Left hindlimb (tissue), 1 donor: ENCODE results near the gene OPRL1.

Experiments
- DNase-seq: peaks from one replicate; pipeline ENCODE4 v3.0.0-alpha.2; 2018

Gene OPRL1

GRCh38 chr20:64080013-64080812, at the start of gene OPRL1:
OPRL1 (plus strand) TSS chr20:64080082; CDS start chr20:64092721, 12,639 bp downstream.
- DNase-seq: peak; percentile 36

DNA sequence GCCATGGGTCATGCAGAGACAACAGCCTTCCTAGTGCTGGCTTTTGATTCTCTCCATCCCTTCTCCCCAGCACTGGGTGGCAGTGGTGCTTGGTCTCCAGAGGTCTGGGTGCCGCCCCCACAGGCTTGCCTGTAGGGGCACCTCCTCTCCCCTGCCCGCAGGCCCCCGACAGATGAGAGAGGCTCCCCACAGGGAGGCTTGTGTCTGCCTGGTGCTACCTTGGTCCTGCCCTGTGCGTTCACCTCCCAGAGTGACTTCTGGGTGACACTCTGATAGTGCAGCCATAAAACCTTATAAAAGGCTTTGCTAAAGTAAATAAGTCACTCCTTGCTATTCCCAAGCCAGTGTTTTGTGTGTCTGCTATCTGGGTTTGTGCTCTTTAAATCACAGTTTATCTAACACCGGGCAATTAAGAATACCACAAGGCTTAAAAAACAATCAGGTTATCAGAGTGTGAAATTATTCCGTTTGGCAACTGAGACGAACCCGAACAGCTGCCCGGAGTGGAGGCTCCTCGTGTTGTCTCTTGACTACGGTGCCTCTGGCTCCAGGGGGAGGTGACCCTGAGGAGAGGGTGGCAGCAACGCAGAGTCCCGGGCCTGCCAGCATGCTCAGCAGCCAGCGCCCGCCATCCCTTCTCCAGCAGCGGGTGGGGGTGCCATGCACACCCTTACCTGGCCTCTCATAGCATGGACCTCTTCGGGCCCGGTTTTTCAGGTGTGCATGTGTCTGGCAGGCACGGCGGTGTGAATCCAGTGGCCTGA, 49.3 kb upstream of the OPRL1 start:
- DNase-seq: no peak

DNA sequence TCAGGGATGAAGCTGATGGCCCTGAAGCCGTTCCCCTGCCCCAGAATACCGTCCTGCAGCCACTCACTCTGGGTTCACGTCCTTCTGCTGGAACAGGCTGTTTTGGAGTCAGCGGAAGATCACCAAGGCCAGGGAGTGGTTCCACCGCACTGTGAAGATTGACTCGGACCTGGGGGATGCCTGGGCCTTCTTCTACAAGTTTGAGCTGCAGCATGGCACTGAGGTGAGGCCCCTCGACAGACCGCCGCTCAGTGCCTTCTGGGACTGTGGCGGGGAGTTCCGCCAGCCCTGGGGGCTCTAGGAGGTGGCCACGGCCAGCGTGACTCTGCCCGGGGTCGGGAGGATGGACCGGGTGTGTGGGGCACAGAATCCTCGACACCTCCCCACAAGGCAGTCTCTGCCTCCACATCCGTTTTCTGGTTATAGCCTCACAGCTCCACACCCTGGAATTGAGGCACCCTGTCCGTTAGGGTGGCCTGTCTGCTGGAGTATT, 48.0 kb upstream of the OPRL1 start:
- no peak for DNase-seq

GRCh38 chr20:64032706-64033624, 46.9 kb upstream of the OPRL1 start:
- DNase-seq: no peak

DNA sequence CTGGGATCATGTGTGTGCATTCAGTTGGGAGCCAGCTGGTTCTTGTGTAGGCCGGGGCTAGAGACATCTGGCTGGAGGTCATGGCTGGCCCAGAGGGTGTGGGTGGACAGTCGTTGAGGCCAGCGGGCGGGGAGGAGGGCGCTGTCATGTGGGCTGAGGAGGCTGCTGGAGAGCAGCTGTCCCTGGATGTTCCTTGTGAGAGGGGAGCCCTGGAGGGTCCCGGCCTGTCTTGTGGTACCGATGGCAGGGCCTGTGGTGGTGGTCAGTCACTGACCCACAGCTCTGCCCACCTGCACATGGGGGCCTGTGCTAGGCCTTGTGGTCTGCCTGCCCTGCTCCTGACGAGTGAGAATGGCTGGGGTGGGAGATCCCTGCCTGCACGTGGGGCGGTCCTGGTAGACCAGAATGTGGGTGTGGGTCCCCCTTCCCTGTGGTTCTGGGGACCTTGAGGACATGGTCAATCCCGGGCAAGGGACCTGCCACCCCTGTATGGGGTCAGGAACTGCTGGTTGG, 45.8 kb upstream of the OPRL1 start:
- no peak for DNase-seq

DNA sequence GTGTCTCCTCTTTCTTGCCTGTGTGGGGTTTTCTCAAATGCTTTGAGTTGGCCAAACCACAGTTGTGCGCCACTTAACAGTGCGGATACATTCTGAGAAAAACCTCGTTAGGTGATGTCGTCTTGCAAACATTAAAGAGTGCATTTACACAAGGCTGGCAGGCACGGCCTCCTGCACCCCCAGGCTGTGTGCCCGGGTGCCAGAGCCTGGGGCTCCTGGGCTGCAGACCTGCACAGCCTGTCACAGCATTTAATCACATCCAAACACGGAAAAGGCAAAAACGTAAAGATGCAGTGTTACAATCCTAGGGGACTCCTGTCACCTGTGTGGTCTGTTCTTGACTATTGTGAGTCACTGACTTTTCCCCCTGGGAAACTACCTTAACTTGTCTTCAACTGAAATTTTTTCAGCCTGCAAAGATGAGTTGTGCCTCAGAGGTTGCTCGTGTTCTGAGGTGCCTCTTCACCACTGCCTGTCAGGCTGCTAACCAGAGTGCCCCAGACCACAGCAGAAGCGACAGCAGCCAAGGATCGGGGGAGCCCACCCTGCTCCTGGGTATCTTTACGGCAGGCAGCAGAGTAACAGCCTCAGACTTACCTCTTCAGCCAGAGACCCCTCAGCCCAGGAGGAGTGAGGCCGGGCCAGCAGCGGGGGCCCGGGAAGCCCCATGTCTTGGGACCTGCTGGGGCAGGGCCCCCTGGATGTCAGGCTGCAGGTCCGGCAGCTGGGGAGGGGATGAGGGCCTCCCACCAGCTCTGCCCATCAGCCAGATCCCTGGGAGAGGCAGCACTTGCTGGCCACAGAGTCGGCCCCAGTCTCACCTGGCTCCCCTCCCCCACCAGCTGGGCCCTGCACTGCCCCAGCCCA, 44.6 kb upstream of the OPRL1 start:
- no peak for DNase-seq

DNA sequence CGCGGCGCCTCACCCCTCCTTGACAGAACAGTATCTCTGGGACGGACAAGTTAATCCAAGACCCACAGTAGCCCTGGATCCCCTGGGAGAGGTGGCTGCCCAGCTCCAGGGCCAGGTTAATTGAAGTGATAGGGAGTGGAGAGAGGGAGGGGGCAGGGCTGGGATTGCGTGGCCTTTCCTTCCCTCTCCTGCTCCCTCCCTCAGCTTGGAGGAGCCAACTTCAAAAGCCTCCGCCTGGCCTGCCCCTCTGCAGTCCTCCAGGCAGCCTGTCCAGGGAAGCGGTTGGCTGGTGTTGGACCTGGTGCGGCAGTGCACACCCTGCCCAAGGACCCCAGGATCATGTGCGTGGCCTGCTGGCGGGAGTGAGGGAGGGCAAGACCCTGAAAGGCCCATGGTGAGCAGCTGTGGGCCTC, 43.9 kb upstream of the OPRL1 start, which contains the start of gene C20orf204:
Gene C20orf204 (plus strand): TSS at position 250 of the 413 bp plus-strand sequence. CDS start 142 bp downstream, at position 392.
- peak; percentile 32 for DNase-seq

- no peak for DNase-seq
These were observed 43.3 kb upstream of the OPRL1 start for GRCh38 chr20:64036346-64037198.

GRCh38 chr20:64037199-64037497, 42.7 kb upstream of the OPRL1 start:
- no peak for DNase-seq

DNA sequence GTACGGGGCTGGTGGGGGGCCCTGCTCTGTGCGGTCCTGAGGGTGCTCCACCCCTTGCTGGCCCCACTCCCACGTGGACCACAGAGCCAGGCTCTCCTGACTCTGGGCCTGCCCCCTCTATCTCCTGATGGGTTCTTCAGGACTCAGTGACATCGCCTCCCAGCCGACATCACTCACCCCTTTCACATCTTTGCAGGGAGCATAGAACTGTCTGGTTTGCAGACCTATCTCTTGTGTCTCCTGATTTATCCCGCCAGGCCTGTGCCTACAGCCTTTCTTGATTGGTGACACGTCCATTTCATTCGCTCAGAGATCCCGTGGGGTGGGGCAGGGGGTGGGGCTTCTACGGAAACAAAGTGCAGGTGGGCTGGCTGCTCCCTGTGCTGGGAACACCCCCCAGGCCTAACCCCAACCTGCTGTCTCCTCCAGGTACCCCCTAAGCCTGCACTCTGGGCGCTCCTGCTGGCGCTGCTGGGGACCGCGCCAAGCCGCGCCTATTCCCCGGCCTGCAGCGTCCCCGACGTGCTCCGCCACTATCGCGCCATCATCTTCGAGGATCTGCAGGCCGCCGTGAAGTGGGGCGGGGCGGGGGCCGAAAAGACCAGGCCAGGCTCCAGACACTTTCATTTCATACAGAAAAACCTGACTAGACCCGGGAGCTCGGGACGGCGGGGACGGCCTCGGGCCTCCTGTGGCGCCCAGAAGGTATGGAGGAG, 42.2 kb upstream of the OPRL1 start:
- DNase-seq: peak; percentile 37

- peak; percentile 41 for DNase-seq
These were observed 41.7 kb upstream of the OPRL1 start for GRCh38 chr20:64038224-64038564.

GRCh38 chr20:64038565-64039292, 41.2 kb upstream of the OPRL1 start:
- peak; percentile 77 for DNase-seq

- peak; percentile 9 for DNase-seq
These were observed 40.4 kb upstream of the OPRL1 start for GRCh38 chr20:64039293-64040160.

- peak; percentile 29 for DNase-seq
These were observed 39.4 kb upstream of the OPRL1 start for GRCh38 chr20:64040231-64041039.

GRCh38 chr20:64041040-64041780, 38.7 kb upstream of the OPRL1 start:
- peak; percentile 23 for DNase-seq

GRCh38 chr20:64041781-64042053, 38.2 kb upstream of the OPRL1 start:
- DNase-seq: no peak
